Kidney capillary endothelial cell (primary cell): Measurements from ENCODE around the gene NHERF2.

Experiments used
- DNase-seq: peaks from one replicate; pipeline ENCODE4 v3.0.0-alpha.2; 2018; ENCODE audit warnings: low spot score

The NHERF2 gene

DNA sequence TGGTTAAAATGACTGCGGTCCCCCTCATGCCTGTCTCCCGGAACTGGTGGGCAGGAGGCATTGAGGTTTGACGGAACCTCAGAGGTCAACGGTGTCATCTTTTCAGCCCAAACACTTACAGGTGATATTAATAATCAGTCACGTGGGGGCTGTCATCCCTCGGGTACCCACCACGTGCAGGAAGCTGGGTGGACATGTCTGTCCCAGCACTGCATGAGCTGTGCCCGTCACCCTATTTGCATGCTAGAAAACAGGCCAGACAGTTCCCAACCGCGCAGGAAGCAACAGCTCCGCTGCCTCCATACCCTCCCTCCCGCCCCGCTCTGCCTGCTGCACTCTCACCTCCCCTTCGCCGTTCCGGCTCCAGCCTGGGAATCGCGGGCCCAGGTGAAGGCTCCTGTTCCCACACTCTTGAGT, 35.6 kb upstream of the NHERF2 start:
- no peak for DNase-seq

DNA sequence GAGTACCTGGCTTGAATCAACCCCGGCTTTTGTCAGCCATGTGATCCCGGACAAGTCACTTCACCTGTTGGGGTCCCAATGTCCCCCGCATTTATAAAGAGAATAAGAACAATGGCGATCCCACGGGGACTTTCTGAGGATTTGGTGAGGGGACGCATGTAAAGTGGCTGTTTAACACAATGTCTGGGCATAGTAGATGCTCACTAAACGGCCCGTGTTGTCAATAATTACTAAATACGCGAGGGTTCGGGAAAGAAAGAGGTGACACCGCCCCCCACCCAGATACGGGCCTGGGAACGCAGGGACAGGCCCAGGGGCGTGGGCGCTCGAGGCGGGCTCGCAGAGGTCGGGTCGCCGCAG, 35.1 kb upstream of the NHERF2 start:
- no peak for DNase-seq

DNA sequence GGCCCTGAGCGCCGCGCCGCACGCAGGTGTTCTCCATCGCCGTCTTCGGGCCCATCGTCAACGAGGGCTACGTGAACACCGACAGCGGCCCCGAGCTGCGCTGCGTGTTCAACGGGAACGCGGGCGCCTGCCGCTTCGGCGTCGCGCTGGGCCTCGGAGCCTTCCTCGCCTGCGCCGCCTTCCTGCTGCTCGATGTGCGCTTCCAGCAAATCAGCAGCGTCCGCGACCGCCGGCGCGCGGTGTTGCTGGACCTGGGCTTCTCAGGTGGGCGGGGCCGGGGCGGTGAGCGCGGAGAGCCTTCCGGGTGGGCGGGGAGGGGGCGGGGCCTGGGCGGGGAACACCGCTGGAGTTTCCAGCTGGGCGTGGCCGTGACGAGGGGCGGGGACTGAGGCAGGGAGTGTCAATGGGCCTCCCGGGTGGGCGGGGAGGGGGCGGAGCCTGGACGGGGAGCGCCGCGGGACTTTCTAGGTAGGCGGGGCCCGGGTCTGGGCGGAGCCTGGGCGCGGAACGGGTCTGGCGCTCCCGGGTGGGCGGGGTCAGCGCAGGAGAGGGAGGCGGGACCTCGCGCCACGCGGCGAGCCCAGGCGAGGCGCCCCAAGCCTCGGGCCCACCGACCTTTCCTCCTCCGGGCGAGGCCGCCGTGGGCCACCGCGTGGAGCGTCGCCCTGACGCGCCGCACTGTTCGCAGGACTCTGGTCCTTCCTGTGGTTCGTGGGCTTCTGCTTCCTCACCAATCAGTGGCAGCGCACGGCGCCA, 34.6 kb upstream of the NHERF2 start:
- peak; percentile 87 for DNase-seq

DNA sequence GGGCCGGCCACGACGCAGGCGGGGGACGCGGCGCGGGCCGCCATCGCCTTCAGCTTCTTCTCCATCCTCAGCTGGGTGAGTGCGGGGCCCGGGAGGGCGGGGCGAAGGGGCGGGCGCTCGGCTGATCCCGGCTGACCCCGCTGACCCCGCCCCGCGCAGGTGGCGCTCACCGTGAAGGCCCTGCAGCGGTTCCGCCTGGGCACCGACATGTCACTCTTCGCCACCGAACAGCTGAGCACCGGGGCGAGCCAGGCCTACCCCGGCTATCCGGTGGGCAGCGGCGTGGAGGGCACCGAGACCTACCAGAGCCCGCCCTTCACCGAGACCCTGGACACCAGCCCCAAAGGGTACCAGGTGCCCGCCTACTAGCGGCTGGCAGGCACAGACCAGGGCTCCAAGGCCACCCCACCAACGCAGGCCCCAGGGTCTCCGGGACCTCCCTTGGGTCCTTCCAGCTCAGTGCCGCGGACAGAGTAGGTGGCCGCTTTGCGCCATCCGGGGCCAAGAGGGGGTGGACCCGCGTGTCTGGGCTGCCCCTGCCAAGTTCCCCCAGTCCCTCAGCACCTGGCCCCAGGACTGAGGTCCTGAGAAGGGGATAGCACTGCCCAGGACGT, 33.9 kb upstream of the NHERF2 start:
- no peak for DNase-seq

DNA sequence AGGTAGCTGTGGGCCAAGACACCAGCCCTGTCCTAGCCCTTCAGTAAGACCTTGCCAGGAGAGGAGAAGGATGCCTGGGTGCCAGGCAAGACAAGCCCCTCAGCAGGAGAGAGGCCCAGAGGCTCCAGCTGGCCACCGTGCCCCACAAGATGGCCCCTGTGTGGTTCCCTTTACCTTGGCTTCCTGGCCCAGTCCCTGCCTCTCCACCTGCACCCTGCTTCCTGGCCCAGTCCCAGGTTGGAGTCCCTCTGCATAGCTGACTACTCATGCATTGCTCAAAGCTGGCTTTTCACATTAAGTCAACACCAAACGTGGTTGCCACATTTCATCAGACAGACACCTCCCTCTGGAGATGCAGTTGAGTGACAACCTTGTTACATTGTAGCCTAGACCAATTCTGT, 33.0 kb upstream of the NHERF2 start:
- no peak for DNase-seq

DNA sequence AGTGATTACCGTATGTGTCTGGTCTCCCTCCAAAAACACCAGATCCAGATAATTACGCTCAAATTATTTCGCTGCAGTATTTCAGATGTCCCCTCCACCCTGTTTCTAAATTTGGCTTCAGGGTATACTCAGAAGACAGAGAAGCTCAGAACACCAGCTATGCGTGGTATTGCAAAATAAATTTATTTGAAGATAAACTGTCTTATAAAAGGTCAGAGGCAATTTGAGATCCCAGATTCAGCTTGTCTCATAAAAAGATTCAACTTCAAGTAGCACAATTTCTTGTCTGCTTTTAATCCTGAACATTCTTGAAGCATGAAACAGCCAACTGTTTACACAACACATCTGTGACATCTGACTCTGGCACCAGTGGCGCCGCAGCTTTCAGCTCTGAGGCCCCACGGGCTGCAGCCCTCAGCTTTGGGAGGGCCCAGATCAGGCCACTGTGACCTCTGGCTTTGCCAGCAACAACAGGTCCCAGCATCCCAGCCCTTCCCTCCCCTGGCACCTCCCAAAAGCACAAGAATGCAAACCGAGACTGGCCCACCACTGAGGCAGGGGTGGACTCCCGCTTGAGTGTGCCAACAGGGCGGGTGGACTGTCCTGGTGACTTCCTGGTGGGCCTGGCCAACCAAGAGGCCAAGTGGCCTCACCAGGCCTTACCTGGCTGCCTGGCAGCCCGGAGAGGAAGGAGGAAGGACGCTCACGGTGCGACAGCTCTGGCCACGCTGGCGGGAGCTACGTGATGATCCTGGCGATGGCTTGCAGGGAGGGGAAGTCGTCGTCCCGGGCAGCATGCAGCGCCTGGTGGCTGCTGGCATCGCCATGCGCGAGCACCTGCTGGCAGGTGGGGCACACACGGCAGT, 29.0 kb upstream of the NHERF2 start:
- DNase-seq: no peak

DNA sequence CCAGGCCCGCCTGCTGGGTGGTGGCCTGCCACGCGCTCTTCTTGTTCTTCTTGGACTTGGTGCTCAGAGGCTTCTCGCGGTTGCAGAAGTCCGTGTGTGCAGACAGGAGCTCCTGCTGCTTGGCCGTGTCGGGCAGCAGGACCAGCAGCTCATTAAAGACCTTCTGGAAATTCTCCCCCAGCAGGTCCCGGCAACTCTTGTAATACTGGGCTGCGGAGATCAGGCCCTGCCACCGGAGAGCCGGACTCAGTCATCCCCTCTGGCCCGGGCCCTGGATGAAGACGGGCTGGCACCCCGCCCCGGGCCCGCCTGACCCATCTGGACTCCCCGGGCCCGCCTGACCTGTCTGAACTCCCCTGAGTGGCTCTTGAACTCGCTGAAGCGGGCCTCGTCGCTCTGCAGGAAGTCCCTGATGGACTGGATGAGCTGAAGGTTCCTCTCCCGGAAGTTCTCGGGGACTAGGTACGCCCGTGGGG, 28.3 kb upstream of the NHERF2 start:
- no peak for DNase-seq

DNA sequence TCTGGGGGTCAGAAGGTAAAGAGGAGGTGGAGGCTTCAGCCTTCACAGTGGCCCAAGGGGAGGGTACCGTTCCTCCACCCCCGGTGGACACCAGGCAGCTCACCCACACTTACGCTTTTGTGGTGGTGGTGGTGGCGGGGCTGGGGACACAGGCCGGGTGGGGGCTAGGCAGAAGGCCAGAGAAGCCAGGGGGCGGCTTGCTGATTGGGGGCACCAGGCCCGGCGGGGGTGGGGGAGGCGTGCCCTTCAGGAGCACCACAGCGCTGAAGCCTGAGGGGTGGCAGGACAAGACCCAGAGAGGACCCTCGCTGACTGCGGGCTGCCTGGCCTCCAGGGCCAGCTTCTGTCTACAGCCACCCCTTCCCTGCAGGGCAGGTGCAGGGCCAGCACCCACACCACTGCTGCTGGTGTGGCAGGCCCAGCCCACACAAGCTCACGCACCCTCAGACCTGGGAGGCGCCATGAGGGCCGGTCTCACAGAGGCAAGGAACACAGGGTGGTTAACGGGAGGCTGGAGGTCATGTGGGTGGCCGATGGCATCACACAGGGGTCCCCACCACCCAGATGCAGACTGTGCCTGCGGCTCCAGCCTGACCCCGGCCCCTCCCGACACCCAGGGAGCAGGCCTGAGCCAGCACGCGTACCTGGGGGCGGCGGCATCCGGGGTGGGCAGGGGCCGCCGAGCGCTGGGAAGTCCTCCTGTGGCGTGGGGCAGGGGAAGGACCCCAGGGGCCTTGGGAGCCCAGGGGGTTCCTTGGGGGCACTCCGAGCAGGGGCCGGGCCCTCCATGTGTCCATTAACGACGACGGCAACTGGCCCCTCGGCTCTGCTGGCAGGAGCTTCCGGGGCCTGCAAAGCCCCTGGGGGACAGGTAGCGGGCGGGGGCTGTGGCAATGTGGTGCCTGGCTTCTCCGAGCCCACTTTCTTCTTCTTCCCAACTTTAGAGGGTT, 27.6 kb upstream of the NHERF2 start:
- DNase-seq: no peak

DNA sequence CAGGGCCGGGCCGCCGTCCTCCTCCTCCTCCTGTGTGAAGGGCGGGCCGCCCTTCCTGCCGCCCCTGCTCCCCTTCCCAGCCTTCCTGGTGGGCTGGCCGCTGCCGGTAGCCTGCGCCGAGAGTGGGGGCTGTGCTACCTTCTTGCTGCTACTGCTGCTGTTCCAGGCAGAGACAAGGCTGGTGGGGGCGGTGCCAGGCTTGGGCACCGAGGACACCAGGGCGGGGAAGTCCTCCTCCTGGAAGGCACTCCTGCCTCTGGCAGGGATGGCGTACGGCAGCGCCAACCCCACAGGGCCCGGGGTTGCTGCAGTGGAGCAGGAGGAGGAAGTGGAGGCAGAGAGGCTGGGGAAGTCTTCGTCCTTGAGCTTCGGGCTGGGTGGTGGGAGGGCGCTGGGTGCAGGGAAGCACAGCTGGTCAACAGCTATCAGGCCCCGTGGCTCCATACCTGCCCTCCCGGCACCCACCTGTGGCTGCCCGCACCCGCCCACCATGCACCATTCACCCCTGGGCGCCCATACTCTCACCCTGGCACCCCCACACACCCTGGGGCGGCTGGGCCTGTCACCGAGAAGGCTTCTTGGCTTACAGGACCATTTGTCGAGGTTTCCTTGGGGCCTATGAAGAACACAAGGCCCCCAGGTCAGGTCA, 26.7 kb upstream of the NHERF2 start:
- DNase-seq: no peak

DNA sequence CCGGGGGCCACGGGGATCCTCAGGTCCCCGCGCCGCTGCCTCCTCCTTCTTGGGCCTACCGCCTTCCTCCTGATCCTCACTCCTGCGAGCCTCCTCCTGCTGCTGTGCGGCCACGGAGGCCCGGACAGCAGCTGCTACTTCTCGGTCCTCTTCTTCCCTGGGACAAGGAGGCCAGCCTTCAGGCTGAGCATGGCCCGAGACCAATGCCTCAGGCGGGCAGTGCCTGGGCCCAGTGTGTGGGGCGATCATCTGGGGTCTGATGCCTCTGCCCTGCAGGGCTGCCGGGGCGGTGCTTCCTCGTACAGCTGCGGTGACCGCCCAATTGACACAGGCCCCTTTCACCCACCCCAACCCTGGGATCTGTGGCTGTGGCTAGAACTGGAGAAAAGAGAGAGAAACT, 25.7 kb upstream of the NHERF2 start:
- no peak for DNase-seq

DNA sequence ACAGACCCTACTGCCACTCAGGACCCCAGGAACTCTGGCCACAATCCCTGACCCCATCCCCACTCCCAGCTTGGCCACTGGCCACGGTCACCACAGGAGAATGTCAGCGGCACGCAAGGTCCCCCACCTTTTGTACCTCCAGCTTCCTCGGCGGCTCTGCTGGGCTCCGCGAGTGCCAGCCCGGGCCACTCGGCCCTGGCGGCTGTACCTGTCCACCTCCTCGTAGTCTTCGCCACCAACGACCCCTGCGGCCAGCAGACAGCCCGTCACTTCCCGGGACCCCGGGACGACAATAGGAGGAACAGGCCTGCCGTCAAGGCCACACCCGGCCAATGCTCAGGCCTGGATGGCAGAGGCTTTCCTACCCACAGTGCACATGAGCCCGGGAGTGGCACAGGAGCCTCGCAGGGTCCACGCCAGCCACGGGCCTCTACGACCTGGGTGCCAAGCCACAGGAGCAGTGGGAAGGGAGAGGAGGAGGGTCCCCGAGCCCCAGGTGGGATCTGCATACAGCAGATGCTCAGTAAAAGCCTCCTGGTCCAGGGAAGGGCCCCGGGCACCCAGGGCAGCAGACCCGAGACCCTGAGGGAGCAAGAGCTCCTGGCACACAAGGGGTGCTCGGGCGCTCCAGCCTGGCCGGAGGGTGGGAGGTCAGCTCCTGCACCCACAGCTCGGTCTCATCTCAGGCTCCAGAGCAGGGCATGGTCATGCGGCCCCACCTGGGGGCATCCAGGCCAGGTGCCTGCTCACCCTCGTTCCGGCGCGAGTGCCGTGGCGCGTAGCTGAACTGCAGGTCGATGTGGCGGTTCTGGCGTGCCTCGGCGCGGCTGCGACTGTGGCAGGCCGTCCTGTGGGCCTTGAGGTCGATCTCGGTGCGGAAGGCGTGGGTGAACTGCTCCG, 25.0 kb upstream of the NHERF2 start:
- DNase-seq: no peak

DNA sequence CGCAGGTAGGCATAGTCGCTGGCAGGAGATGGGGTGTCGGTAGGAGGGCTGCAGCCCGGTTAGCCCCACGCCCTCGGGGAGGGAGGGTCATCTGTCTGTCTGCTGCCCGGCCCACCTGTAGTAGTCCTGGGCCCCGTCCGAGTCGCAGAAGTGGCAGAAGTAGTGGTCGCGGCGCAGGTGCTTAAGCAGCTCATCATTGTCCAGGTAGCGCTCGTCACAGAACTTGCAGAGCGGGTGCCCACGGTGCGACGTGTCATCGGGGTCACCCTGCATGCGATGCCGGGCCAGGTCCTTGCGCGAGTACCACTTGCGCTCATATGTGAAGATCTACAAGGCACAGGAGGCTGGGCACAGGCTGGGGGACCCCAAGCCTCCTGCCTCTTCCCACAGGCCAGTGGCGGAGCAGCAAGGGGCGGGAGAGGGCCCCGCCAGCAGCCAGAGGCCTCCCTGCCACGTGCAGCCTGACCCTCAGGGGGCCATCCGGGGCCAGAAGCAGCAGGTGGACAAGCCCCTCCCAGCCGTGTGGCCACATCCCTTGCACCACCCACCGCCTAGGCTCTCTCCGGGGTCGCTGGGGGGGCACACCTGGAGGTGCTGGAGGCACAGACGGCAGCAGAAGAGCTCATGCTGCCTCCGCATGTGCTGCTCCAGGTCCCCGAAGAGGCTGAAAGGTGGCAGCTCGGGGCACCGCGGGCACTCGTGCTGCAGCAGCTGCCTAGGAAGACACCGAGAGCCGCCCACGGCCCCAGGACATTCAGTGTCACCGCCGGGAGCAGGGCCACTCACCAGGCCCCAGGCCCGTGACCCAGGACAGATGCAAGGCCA, 24.1 kb upstream of the NHERF2 start:
- DNase-seq: no peak

DNA sequence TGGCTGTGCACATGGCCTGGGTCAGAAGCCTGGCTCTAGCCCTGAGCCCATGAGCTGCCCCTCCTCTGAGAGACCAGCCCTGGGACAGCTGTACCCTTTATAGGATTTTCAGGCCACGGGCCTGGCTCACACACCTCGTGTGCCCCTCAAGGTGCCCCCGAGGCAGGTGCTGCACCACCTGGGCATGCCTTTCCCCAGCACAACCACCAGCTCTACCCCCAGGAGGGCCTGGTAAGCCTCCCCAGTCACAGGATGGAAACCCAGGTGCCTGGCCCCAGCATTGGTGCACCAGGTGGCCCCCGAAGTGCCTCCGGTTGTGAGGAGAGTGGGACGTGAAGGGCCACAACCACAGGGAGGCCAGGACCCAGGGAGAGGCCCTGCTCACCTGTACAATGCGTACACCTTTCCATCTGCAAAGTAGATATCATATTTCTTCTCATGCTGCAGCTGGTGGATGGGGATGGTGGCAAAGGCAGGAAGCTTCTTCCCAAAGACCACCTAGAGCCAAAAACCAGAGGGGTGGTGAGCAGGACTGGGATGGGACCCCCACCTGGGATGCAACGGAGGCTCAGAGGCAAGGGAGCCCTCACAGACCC, 23.4 kb upstream of the NHERF2 start:
- DNase-seq: no peak

DNA sequence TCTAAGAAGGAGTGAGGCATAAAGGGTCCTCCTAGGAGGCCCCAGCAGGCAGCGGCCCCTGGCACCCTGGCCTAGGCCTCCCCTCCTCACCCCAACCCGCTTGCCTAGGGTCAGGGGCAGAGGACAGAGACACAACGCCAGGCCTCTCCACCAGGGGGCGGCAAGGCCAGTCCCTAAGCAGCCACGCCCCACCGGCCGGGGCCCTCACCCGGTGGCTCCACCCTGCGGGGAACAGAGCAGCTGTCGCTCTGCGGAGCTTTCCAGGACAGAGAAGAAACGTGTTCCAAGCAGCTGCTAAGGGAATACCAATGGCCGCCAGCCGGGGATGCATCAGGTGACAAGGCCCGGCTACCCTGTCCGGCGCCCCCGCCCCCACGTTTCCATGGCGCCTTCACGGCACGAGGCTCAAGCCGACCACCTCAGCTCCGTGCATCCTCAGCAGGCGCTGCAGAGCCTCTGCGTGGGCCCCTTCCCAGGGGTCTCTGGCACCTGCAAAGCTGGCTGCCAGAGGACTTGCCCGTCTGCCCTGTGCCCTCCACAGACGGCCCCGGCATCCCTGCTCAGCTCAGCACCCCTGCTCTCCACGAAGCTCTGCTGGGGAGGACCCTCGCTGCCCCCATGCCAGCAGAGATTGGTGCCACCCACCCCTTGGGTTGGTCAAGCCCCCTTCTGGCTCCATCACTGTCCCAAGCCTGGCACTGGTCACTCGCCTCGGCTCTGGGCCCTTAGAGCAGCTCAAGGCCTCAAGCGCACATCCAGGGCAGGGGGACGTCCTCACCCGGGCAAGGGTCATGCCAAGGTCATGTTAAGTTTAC, 22.7 kb upstream of the NHERF2 start:
- peak; percentile 88 for DNase-seq

DNA sequence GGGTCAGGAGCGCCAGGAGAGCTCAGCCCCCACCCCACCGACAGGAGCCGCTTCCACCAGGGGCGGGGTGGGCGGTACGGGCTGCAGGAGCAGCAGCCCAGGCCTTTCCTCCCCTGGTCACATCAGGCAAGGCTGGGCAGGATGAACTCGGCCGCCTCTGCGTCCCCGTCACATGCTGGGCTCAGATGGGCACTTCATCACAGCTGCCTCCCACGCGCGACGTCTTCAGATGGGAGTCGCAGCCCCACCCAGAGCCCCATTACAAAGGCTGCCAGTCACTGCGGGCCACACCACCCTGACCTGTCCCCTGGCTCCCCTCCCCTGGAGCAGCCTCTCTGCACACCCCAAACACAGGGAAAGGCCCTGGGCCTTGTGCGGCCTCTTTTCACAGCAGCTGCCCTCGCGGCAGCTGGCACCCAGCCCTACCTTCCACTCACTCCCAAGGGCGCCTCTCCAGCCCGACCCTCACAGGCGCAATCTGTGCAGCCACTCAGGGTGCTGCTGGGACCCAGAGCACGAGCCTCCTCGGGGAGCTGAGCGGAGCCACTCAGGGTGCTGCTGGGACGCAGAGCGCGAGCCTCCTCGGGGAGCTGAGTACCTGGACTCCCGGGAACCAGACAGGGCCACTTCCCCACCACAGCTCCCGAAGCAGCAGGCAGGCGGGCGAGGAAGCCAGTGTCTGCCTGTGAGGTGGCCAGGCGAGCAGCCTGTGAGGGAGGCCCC, 21.7 kb upstream of the NHERF2 start:
- DNase-seq: no peak

DNA sequence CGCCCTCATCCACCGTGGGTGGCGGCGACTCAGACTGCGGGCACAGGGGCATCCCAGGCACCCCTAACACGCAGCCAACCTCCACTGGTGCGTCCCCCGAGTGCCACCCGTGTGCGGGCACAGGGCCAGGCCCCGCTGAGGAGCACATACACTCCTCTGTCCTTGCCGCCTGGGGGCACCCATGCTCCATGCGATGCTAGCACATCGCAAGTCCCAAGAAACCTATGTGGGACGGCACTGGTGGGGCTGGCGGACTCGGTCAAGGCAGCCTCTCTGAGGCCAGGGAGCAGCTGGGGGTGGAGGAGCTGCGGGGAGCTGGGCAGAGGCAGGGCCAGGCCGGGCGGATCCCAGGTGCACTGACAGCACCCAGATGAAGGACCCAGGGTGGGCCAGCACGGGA, 21.1 kb upstream of the NHERF2 start:
- no peak for DNase-seq

DNA sequence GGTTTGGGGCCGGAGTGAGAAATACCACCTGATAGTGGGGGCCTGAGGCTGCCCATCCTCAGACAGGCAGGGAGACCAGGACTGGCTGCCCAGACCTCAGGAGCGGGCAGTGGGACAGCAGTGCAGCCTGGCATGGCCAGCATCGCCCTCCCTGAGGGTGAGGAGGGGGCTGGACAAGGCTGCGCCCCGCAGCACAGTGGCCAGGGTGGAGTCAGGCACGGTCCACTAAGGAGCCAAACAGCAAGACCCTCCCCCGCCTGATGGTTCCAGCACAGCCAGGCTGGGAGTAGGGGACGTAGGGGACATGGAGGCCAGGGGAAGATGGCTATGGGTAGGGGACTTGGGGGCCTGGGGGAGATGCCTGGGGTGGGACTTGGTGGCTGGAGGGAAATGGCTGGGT, 20.4 kb upstream of the NHERF2 start:
- no peak for DNase-seq
